H1 (cell line): ENCODE data around the gene DYSF. TPM values are rescaled to one million over a fixed set of nuclear protein-coding genes. Genes with fewer than 3 reads are reported as not detected.

Source experiments
- ATF3 ChIP-seq: IDR thresholded peaks from 2 replicates; pipeline ENCODE4 v1.6.1; 2011; ENCODE audit warnings: low read depth, mild to moderate bottlenecking, low read length; ENCODE audit not compliant: insufficient read depth
- BCL11A ChIP-seq, 2 experiments: IDR thresholded peaks; one replicate each; pipeline ENCODE4 v1.6.1; 2011; ENCODE audit warnings: low read depth in 2 of 2, low read length in 2 of 2, mild to moderate bottlenecking in 2 of 2
- CTCF ChIP-seq, 3 experiments: IDR thresholded peaks; 1 replicate in 2 of 3; 2 replicates in 1 of 3; pipeline versions ENCODE4 v1.5.1 to v1.6.1; 2011; ENCODE audit warnings: low read length in 3 of 3, mild to moderate bottlenecking in 3 of 3, inconsistent platforms in 2 of 3, low read depth in 1 of 3, moderate library complexity in 1 of 3; ENCODE audit not compliant: insufficient read depth in 1 of 3; ENCODE audit errors: control extremely low read depth in 1 of 3
- GABPA ChIP-seq: IDR thresholded peaks from 2 replicates; pipeline ENCODE4 v1.6.1; 2011; ENCODE audit warnings: mild to moderate bottlenecking, low read length, moderate library complexity, borderline replicate concordance; ENCODE audit not compliant: insufficient read depth
- KDM1A ChIP-seq: fragments of 200-600, 300-600 bp; sonication (generic); IDR thresholded peaks from 2 replicates; pipeline ENCODE4 v1.7.1; 2016; ENCODE audit warnings: mild to moderate bottlenecking, low read length, borderline replicate concordance
- NRF1 ChIP-seq: IDR thresholded peaks from 2 replicates; pipeline ENCODE4 v1.6.1; 2011; ENCODE audit warnings: mild to moderate bottlenecking, low read depth, low read length, improper control_type of control experiment
- PHF8 ChIP-seq: fragments of 200-600 bp; sonication (generic); conservative IDR thresholded peaks from 2 replicates; pipeline ENCODE4 v1.7.1; 2012; ENCODE audit warnings: low read depth, mild to moderate bottlenecking, inconsistent platforms, low read length, moderate library complexity
- RBBP5 ChIP-seq: IDR thresholded peaks from 2 replicates; pipeline ENCODE4 v1.7.1; 2012; ENCODE audit warnings: low read depth, mild to moderate bottlenecking, inconsistent platforms, low read length, moderate library complexity, borderline replicate concordance
- TCF12 ChIP-seq: IDR thresholded peaks from 2 replicates; pipeline ENCODE4 v1.6.1; 2011; ENCODE audit warnings: low read depth, mild to moderate bottlenecking, low read length
- polyA plus RNA-seq, 7 experiments: library from polyadenylated mRNA; depleted of rRNA in 3 of 7; stranded (reverse) in 5 of 7; unstranded in 2 of 7; fragments of >200 nt in 5 of 7; fragments of 200-250 nt in 2 of 7; gene quantifications; 1 replicate in 5 of 7; 2 replicates in 1 of 7; 4 replicates in 1 of 7; pipeline versions ENCODE4 v1.2.1 to v1.2.3, GENCODE V29; 2011 to 2013; ENCODE audit warnings: missing spikeins in 2 of 7, mixed read lengths in 2 of 7
- total RNA-seq: library from RNA; stranded (reverse); fragmentation: NEBNext Ultra II Directional; extraction: Animal tissue kit (Norgen Biotek cat#: 25700); gene quantifications from 2 replicates; pipeline ENCODE4 v1.2.1, GENCODE V29; 2021

The DYSF gene
- total and polyA plus RNA-seq, 2 of the 8 experiments (the other 6 are each of a cell fraction or from before 2014, with no cell fraction given), result 5.8 to 7.1 TPM

GRCh38 chr2:71599646-71600236 lies 146.4 kb downstream of the DYSF start (continued):
- no peak for TF ChIP-seq CTCF (IDR thresholded peaks at IDR 0.05; ENCODE audit: control extremely low read depth in 1 of 3, insufficient read depth in 1 of 3, low read depth in 1 of 3, low read length in 3 of 3)
- TF ChIP-seq BCL11A (IDR thresholded peaks at IDR 0.05; ENCODE audit: low read depth in 2 of 2, low read length in 2 of 2), result no peak
- TF ChIP-seq RBBP5, result no peak
- no peak for TF ChIP-seq ATF3
- no peak for TF ChIP-seq NRF1
- TF ChIP-seq PHF8, result no peak
- TF ChIP-seq KDM1A, result no peak
- no peak for TF ChIP-seq GABPA
- TF ChIP-seq TCF12, result no peak
